GM12892 (cell line): ENCODE results near the gene ATXN1.

Experiments used
- POLR2A ChIP-seq: IDR thresholded peaks from 2 replicates; pipeline ENCODE4 v1.6.1; 2011; ENCODE audit warnings: low read depth, low read length, control low read depth
- POLR2AphosphoS5 ChIP-seq: IDR thresholded peaks from 2 replicates; pipeline ENCODE4 v1.6.1; 2011; ENCODE audit warnings: low read depth, low read length, control low read depth
- TAF1 ChIP-seq: IDR thresholded peaks from 2 replicates; pipeline ENCODE4 v1.6.1; 2011; ENCODE audit warnings: low read depth, mild to moderate bottlenecking, control low read depth, low read length, borderline replicate concordance

DNA sequence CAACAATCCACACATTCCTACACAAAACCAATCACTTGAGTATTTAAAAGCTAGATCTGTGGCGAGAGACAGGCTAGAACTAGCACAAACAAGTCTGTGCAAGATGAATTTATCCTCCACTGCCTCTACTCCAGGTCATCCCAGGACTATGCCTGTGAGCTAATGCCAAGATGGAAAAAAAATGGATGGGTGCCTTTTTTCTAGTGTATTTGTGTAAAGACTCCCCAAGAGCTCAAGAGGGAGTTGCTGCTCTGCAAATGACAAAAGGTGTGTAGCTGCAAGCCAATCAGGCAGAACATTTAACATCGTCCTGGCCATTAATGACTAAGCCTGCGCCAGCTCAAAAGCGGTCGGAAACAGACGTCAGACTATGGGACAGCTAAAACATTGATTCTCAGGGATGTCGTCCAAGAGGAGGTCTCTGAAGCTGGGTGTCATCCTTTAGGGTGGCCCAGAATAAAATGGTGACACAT is 21.9 kb downstream of the ATXN1 start:
- TF ChIP-seq POLR2AphosphoS5 (no peak), POLR2A (no peak), TAF1 (no peak)
